ENCODE measurements around the gene MDH1B.

DNA sequence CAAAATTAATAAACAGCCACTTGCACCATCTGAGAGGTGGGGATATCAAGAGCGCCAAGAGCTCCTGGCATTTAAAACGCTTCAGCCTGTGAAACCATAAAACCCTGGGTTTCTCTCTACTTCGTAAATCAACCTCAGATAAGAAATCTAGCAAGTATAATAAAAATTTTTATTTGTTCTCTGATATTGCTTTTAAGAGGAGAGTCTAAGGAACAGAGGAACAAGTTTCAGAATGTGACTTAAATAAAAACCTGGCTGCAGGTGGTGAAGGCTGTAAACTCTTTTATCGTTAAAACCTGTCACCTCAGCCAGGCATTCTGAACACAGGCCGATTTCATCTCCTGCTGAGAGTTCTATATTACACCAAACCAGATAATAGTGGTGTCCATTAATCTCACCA lies 56.8 kb downstream of the MDH1B start:
- TF ChIP-seq, protein P1, sequence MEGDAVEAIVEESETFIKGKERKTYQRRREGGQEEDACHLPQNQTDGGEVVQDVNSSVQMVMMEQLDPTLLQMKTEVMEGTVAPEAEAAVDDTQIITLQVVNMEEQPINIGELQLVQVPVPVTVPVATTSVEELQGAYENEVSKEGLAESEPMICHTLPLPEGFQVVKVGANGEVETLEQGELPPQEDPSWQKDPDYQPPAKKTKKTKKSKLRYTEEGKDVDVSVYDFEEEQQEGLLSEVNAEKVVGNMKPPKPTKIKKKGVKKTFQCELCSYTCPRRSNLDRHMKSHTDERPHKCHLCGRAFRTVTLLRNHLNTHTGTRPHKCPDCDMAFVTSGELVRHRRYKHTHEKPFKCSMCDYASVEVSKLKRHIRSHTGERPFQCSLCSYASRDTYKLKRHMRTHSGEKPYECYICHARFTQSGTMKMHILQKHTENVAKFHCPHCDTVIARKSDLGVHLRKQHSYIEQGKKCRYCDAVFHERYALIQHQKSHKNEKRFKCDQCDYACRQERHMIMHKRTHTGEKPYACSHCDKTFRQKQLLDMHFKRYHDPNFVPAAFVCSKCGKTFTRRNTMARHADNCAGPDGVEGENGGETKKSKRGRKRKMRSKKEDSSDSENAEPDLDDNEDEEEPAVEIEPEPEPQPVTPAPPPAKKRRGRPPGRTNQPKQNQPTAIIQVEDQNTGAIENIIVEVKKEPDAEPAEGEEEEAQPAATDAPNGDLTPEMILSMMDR (conservative IDR thresholded peaks at IDR 0.05 in 1 of 2, IDR thresholded peaks at IDR 0.05 in 1 of 2; ENCODE audit: low read depth in 1 of 2, low read length in 2 of 2): no peak
- no peak for TF ChIP-seq EZH2 (IDR thresholded peaks at IDR 0.05; ENCODE audit: low read length, missing control alignments)

All from fibroblast of lung (primary cell).